HEK293T (cell line): Measurements from ENCODE around the gene ZNF565.

Experiments used
- ARNT ChIP-seq: fragments of 450-650 bp; IDR thresholded peaks from 2 replicates; pipeline ENCODE4 v1.6.1; 2017; ENCODE audit warnings: mild to moderate bottlenecking
- BHLHE40 ChIP-seq: fragments of 450-650 bp; IDR thresholded peaks from 2 replicates; pipeline ENCODE4 v1.6.1; 2016; ENCODE audit warnings: mild to moderate bottlenecking, moderate library complexity, borderline replicate concordance
- ELF4 ChIP-seq: fragments of 450-650 bp; IDR thresholded peaks from 2 replicates; pipeline ENCODE4 v1.6.1; 2017; ENCODE audit warnings: antibody characterized with exemption
- FOXA1 ChIP-seq: fragments of 450-650 bp; IDR thresholded peaks from 2 replicates; pipeline ENCODE4 v1.6.1; 2016; ENCODE audit warnings: mild to moderate bottlenecking
- FOXK2 ChIP-seq: fragments of 450-650 bp; IDR thresholded peaks from 2 replicates; pipeline ENCODE4 v1.6.1; 2016; ENCODE audit warnings: mild to moderate bottlenecking
- FOXM1 ChIP-seq: fragments of 450-650 bp; IDR thresholded peaks from 2 replicates; pipeline ENCODE4 v1.6.1; 2017; ENCODE audit warnings: mild to moderate bottlenecking, borderline replicate concordance
- HDGF ChIP-seq: fragments of 450-650 bp; IDR thresholded peaks from 2 replicates; pipeline ENCODE4 v1.6.1; 2017; ENCODE audit warnings: antibody characterized with exemption, borderline replicate concordance
- L3MBTL2 ChIP-seq: fragments of 450-650 bp; conservative IDR thresholded peaks from 2 replicates; pipeline ENCODE4 v1.6.1; 2016; ENCODE audit warnings: mild to moderate bottlenecking
- LEF1 ChIP-seq: fragments of 450-650 bp; IDR thresholded peaks from 2 replicates; pipeline ENCODE4 v1.6.1; 2017; ENCODE audit warnings: mild to moderate bottlenecking, borderline replicate concordance
- NFRKB ChIP-seq: fragments of 450-650 bp; IDR thresholded peaks from 2 replicates; pipeline ENCODE4 v1.6.1; 2016; ENCODE audit warnings: mild to moderate bottlenecking, moderate library complexity
- SP1 ChIP-seq: fragments of 450-650 bp; IDR thresholded peaks from 2 replicates; pipeline ENCODE4 v1.6.1; 2017
- SUZ12 ChIP-seq: fragments of 450-650 bp; IDR thresholded peaks from 2 replicates; pipeline ENCODE4 v1.6.1; 2016; ENCODE audit warnings: mild to moderate bottlenecking
- TARDBP ChIP-seq: fragments of 450-650 bp; IDR thresholded peaks from 2 replicates; pipeline ENCODE4 v1.6.1; 2016
- TF ChIP-seq, protein P1 (sequence below): fragments of 450-650 bp; IDR thresholded peaks from 2 replicates; pipeline ENCODE4 v1.6.1; 2016

DNA sequence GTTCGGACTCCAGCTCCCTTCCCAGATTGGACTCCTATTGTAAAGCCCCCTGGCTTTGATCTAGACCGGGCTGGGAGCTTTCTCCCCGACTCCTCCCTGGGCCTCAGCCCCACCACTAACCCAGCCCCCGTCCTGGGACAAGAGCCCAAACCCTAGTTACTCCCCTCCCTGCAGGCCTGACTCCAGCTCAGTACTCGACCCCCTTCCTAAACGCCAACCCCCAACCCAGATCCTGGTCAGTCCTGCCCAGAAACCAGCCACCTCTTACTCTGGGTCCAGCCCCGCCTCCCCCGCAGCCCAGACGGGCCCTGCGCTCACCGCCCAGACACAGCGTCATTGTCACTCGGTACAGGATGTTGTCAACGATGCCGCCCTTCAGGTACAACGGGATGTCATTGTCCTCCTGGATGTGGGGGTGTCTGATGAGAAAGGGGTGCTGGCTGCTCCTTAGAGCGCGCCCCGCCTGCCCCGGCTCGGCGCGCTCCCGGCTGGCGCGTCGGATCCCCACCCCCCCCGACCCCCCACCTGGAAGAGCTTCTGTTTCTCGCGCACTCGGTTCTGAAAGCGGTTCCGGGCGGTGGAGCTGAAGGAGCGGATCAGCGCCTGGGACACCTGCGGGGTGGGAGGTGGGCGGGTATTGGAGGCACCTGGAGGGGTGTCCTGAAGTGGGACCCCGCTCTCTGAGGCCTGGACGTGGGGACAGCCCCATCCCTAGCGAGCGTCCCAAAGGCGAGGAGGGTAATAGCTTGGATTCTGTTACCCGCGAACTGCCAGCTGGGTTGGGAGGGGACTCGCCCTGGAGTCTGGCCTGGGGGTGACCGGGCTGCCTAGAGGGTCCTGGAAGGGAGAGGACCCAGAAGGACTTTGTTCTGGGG, 63.1 kb downstream of the ZNF565 start:
- TF ChIP-seq FOXA1 (no peak), ARNT (no peak), SP1 (no peak), TARDBP (no peak), ELF4 (no peak), BHLHE40 (no peak), HDGF (no peak), SUZ12 (no peak), FOXM1 (no peak), NFRKB (no peak), FOXK2 (no peak), LEF1 (no peak), L3MBTL2 (no peak)
- TF ChIP-seq, protein P1, sequence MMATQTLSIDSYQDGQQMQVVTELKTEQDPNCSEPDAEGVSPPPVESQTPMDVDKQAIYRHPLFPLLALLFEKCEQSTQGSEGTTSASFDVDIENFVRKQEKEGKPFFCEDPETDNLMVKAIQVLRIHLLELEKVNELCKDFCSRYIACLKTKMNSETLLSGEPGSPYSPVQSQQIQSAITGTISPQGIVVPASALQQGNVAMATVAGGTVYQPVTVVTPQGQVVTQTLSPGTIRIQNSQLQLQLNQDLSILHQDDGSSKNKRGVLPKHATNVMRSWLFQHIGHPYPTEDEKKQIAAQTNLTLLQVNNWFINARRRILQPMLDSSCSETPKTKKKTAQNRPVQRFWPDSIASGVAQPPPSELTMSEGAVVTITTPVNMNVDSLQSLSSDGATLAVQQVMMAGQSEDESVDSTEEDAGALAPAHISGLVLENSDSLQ: no peak
